GM19467 (cell line): Measurements from ENCODE around the gene C21orf58.
"Not testable (repeated sequence)": the region's sequence is repeated elsewhere in the genome, so short reads cannot be mapped to it uniquely, and the experiment has no call there.

Experiments used
- ATAC-seq: cut with Tn5 transposase; IDR thresholded peaks from one replicate; pipeline ENCODE4 v1.9.1; 2021; ENCODE audit warnings: mild to moderate bottlenecking, moderate library complexity; ENCODE audit not compliant: unreplicated experiment

Gene C21orf58

DNA sequence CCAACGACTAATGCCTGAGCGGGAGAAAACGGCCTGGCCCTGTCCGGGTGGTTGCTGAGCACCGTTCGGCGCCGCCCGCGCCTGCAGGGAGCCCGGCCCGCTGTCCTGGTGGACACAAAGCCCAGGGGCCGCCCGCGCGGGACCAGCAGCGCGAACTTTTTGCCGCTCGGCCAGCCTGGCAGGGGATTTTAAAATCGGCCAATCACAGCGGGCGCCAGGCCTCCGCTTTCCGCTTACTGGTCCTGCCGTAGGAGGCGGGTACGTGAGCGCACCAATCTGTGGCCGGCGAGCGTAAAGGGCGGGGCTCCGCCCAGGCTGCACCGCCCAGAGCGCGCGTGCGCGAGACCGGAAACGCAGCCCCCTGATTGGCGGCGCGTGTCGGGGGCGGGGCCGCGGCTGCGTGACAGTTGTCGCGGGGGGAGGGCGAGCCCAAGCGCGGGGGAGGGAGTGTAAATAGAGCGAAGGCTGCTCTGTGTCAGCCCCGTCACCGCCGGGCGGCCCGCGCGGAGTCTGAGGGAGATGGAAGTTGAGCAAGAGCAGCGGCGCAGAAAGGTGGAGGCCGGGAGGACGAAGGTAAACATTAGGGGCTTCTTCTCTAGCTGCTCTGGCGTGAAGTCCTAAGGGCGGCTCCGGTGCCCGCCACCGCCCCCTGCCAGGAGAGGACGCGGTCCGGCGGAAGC lies at the start of gene C21orf58, which contains the start of gene PCNT:
Gene C21orf58, minus strand, starts transcription at position 161 of the 680 bp plus-strand sequence. CDS start 1,132 bp downstream, outside the sequence.
Gene PCNT, plus strand, starts transcription at position 447 of the 680 bp plus-strand sequence. Its CDS starts 73 bp downstream, at position 520.
- ATAC-seq: peak; percentile 68

GRCh38 chr21:46372947-46373346 lies 49.3 kb upstream of the C21orf58 start:
- ATAC-seq: not testable (repeated sequence)

DNA sequence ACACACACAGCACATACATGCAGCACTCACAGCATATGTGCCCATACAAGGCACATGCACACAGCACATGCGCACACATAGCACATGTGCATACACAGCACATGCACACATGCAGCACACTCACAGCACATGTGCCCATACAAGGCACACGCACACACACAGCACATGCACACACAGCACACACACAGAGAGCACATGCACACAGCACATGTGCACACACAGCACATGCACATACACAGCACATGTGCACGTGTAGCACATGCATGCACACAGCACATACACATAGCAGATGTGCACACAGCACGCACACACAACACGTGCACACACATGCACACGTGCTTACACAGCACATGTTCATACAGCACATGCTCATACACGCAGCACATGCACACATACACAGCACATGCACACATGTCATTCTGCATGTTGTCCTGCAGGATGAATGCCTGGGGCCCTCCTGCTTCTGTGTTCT lies 48.4 kb upstream of the C21orf58 start:
- no peak for ATAC-seq

- ATAC-seq: no peak
These were observed 47.7 kb upstream of the C21orf58 start for GRCh38 chr21:46371204-46372013.

DNA sequence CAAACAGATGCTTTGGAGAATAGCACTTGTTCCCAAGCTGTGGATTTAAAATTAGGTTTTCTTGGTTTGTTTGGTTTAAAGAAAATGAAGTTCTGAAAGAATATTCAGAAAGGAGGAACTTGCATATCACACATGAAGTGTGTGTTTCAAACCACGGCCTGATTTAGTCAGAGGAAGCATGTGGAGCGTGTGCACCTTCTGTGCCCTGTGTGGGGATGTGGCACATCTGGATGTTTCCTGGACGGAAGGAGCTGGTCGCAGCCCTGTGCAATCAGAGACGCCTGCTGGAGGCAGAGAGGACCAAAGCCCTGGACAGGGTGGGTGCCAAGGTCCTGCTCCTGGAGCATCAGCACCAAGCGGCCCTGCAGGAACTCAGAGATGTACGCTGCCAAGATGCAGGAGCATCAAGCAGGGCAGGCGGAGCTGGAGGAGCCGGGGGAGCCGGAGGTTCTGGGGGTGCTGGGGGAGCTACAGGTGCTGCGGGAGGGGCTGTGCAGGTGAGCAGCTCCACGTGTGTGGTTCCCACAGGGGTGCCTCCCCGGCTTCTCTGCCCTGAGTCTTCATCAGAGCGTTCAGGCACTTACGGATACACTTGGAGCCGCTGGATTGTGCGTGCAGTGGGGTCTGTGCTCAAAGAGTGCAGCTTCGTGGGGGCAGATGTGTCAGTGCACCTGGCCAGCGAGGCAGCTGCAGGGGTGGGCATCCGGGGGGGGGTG lies 46.0 kb upstream of the C21orf58 start:
- ATAC-seq: no peak

DNA sequence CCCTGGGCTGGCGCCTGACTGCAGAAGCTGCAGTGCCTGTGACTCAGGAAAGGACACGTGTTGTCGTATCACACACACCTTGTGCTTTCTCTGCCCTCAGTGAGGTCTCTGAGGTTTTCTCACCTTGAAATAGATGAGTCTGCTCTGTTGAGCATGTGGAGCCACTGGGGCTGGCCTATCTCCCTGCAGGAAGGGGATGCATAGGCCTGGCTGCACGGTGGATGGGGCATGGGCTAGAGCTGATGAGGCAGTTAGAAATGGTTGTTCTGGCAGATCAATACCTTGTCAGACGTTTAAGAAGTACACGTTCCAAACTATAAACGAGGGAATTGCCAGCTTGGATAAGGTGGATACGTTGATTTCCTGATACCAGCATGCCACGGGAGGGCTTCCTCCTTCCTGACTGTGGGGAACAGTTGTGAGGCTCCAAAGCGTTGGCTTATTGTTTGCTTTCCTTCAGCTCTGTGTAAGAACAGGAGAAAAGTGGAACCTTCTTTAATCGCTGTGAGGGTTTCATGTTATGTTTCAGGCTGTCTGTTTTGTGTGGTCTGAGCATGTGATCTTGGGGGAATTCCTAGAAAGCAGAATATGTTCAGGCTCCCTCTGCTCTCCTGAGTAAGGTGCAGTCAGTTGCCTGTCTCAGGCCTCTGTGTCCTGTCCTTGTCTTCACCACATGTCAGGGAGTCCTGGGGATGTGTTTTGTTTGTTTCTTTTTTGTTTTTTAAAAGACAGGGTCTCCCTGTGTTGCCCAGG lies 45.0 kb upstream of the C21orf58 start:
- ATAC-seq: peak; percentile 50

GRCh38 chr21:46366966-46367365 lies 43.3 kb upstream of the C21orf58 start:
- ATAC-seq: no peak

DNA sequence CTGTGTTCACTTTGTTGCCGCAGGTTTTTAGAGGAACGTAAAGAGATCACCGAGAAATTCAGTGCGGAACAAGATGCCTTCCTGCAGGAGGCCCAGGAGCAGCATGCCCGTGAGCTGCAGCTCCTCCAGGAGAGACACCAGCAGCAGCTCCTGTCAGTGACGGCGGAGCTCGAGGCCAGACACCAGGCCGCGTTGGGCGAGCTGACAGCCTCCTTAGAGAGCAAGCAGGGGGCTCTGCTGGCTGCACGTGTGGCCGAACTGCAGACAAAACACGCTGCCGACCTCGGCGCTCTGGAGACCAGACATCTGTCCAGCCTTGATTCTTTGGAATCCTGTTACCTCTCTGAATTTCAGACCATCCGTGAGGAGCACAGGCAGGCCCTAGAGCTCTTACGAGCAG lies 42.9 kb upstream of the C21orf58 start:
- ATAC-seq: no peak

DNA sequence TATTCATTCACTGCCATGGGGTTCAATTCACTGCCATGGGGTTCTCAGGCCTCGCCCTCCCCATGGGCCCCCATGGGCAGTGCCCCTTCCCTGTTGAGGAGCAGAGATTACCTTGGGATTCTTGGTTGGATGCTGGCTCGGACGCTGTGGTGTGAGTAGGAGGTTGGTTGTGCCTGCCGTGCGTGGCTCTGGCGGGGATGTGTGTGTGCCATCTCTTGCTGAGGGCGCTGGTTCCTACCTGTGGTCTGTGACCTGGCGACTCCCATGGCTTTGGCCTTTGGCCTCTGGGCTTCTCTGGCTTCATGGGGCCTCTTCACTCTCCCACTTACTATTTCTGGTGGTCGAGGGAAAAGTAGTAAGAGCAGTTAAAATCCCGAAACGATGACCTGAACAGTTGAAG lies 42.4 kb upstream of the C21orf58 start:
- no peak for ATAC-seq

- ATAC-seq: no peak
These were observed 40.0 kb upstream of the C21orf58 start for GRCh38 chr21:46363698-46364097.

GRCh38 chr21:46362946-46363345 lies 39.3 kb upstream of the C21orf58 start:
- ATAC-seq: no peak

GRCh38 chr21:46361935-46362334 lies 38.3 kb upstream of the C21orf58 start:
- ATAC-seq: no peak

- ATAC-seq: no peak
These were observed 37.5 kb upstream of the C21orf58 start for GRCh38 chr21:46361176-46361575.

DNA sequence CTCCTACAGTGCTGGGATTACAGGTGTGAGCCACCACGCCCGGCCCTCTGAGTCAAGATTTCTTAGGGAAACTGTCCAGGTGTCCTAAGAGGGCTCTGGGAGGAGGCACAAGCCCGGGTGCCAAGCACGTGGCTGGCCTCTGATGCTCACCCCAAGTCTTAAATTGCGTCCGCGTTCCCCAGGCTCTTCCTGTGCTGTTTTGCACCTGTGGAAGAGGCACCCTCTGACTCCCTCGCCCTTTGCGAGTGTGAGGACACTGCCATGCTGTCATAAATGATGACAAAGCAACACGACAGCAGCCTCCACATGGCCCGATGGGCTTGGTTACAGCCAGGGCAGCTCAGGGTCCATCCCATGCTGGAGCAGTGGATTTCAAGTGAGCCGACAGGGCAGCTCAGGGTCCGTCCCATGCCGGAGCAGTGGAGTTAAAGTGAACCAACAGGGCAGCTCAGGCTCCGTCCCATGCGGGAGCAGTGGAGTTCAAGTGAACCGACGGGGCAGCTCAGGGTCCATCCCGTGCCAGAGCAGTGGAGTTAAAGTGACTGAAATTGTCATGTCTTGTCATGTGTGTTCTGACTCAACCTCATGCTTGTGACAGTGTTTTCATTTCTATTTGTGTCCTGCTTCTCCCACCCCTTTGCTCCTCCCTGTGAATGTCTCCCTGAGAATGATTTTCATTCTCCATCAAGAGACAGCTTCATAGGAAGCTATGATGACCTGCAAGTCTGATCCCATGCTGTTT lies 34.2 kb upstream of the C21orf58 start:
- ATAC-seq: no peak

DNA sequence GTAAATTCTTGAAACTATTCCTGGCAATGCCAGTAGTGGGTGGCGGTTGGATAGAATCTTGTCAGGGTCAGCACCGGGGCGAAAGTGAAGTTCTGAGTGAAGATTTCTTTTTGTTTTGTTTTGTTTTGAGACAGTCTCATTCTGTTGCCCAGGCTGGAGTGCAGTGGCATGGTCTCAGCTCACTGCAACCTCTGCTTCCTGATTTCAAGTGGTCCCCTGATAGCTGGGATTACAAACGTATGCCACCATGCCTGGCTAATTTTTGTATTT lies 33.6 kb upstream of the C21orf58 start:
- ATAC-seq: no peak

GRCh38 chr21:46356494-46357334 lies 33.0 kb upstream of the C21orf58 start:
- no peak for ATAC-seq

DNA sequence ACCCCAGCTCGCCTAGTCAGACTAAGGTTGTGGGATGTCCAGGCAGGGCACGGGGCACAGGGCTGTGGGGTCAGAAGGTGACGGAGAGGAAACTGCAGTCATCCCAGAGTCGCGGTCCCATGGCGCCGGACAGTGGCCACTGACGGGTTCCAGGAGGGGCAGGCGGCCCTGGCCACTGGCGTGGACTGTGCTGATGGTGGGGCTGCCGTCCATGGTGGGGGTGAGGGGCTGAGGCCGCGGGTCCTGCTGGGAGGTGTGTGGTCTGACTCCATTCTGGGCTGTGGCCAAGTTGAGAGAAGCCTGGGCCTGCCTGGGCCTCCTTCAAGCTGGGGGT lies 32.3 kb upstream of the C21orf58 start:
- ATAC-seq: no peak

- ATAC-seq: no peak
These were observed 31.7 kb upstream of the C21orf58 start for GRCh38 chr21:46355161-46356004.

DNA sequence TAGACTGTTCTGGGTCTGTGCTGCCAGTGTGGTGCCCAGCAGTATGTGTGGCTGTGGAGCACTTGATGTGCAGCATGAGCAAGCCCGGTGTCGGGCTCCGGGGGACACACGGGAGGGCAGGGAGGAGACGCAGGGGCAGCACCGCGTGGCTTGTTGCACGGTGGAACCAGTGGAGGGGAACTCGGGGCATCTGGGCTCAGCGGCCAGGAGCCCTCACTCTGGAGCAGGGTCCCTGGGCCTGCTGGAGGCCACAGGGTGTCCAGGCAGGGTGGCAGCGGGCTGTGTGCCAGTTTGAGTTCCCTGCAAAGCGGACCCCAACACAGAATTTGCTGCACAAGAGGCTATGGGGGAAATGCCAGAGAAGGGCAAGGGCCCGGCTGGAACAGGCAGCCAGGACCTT lies 30.8 kb upstream of the C21orf58 start:
- ATAC-seq: no peak
